BE2C (cell line): Measurements from ENCODE around the gene TRNP1. TPM values are rescaled to one million over a fixed set of nuclear protein-coding genes. Genes with fewer than 3 reads are reported as not detected.
"Not testable (repeated sequence)": the region's sequence is repeated elsewhere in the genome, so short reads cannot be mapped to it uniquely, and the experiment has no call there.

Experiments
- DNase-seq: peaks from one replicate; pipeline ENCODE4 v3.0.0-alpha.2; 2020
- H3K27me3 ChIP-seq: fragments of 250-450 bp; sonication (Bioruptor Pico); 2 replicates; pipeline ENCODE4 v1.5.1; 2020; ENCODE audit warnings: mild to moderate bottlenecking
- H3K36me3 ChIP-seq: fragments of 250-450 bp; sonication (Bioruptor Pico); 2 replicates; pipeline ENCODE4 v1.5.1; 2020; ENCODE audit warnings: mild to moderate bottlenecking
- H3K4me1 ChIP-seq: fragments of 250-450 bp; sonication (Bioruptor Pico); 2 replicates; pipeline ENCODE4 v1.5.1; 2020
- H3K4me3 ChIP-seq: 2 replicates; pipeline ENCODE4 v1.5.1; 2011; ENCODE audit warnings: low read depth, low read length
- H3K9me3 ChIP-seq: fragments of 250-450 bp; sonication (Bioruptor Pico); 2 replicates; pipeline ENCODE4 v1.5.1; 2020
- CTCF ChIP-seq: IDR thresholded peaks from 2 replicates; pipeline ENCODE4 v1.5.1; 2012; ENCODE audit warnings: mild to moderate bottlenecking, low read depth, low read length
- polyA plus RNA-seq: library from polyadenylated mRNA; unstranded; fragments of >200 nt; gene quantifications from one replicate; pipeline ENCODE4 v1.2.1, GENCODE V29; 2012; ENCODE audit warnings: low read depth, missing spikeins; ENCODE audit not compliant: insufficient read length, insufficient read depth

TRNP1 gene
- 0.37 TPM for polyA plus RNA-seq

GRCh38 chr1:26993237-26994019, at the start of gene TRNP1:
TRNP1 (plus strand) TSS chr1:26993692; CDS start chr1:26993787, 95 bp downstream.
- no peaks in the 10 kb centered on the region for H3K36me3 ChIP-seq
- TF ChIP-seq CTCF, result no peak
- DNase-seq, result peak; percentile 79
- H3K9me3 ChIP-seq, result no peaks in the 10 kb centered on the region
- peaks cover 7% of the 10 kb centered on the region for H3K27me3 ChIP-seq
- no peaks in the 10 kb centered on the region for H3K4me1 ChIP-seq
- peak within 1 kb of the TSS; percentile 54 for H3K4me3 ChIP-seq

- no peak for DNase-seq
- H3K4me1 ChIP-seq, result no peaks in the 10 kb centered on the region
- peaks cover 14% of the 10 kb centered on the region for H3K36me3 ChIP-seq
- H3K9me3 ChIP-seq, result no peaks in the 10 kb centered on the region
- TF ChIP-seq CTCF, result no peak
- no peak overlapping the region for H3K4me3 ChIP-seq
- no peaks in the 10 kb centered on the region for H3K27me3 ChIP-seq
These were observed 48.4 kb upstream of the TRNP1 start for GRCh38 chr1:26945138-26945537.

- H3K4me1 ChIP-seq, result no peaks in the 10 kb centered on the region
- TF ChIP-seq CTCF, result no peak
- no peaks in the 10 kb centered on the region for H3K27me3 ChIP-seq
- no peak overlapping the region for H3K4me3 ChIP-seq
- H3K36me3 ChIP-seq, result peaks cover 14% of the 10 kb centered on the region
- no peak for DNase-seq
- H3K9me3 ChIP-seq, result no peaks in the 10 kb centered on the region
These were observed 47.8 kb upstream of the TRNP1 start for GRCh38 chr1:26945728-26946127.

GRCh38 chr1:26946270-26946669, 47.2 kb upstream of the TRNP1 start:
- Histone ChIP-seq H3K27me3 (no peaks in the 10 kb centered on the region), H3K4me3 (no peak overlapping the region), H3K9me3 (no peaks in the 10 kb centered on the region), H3K36me3 (peaks cover 14% of the 10 kb centered on the region), H3K4me1 (no peaks in the 10 kb centered on the region)
- TF ChIP-seq CTCF, result no peak
- DNase-seq, result no peak

GRCh38 chr1:26948725-26949057, 44.8 kb upstream of the TRNP1 start:
- DNase-seq, H3K27me3 ChIP-seq, H3K4me1 ChIP-seq, H3K36me3 ChIP-seq, H3K4me3 ChIP-seq, H3K9me3 ChIP-seq: not testable (repeated sequence)

- H3K9me3 ChIP-seq, result no peaks in the 10 kb centered on the region
- TF ChIP-seq CTCF, result no peak
- no peak for DNase-seq
- H3K36me3 ChIP-seq, result peaks cover 4% of the 10 kb centered on the region
- H3K4me3 ChIP-seq, result no peak overlapping the region
- no peaks in the 10 kb centered on the region for H3K27me3 ChIP-seq
- no peaks in the 10 kb centered on the region for H3K4me1 ChIP-seq
These were observed 44.1 kb upstream of the TRNP1 start for GRCh38 chr1:26949266-26949925.
